Myocyte (in vitro differentiated cells): ENCODE results near the gene PCDHA8. TPM values are rescaled to one million over a fixed set of nuclear protein-coding genes. Genes with fewer than 3 reads are reported as not detected.
"Not testable (repeated sequence)": the region's sequence is repeated elsewhere in the genome, so short reads cannot be mapped to it uniquely, and the experiment has no call there.

Source experiments
- DNase-seq: peaks from one replicate; pipeline ENCODE4 v3.0.0-alpha.2; 2012; ENCODE audit warnings: low read depth
- total RNA-seq: library from RNA; depleted of rRNA; stranded (reverse); fragments of >200 nt; gene quantifications from 2 replicates; pipeline ENCODE4 v1.2.3, GENCODE V29; 2014

Gene PCDHA8
- total RNA-seq, 1 donor from 2014 or later, result not detected

DNA sequence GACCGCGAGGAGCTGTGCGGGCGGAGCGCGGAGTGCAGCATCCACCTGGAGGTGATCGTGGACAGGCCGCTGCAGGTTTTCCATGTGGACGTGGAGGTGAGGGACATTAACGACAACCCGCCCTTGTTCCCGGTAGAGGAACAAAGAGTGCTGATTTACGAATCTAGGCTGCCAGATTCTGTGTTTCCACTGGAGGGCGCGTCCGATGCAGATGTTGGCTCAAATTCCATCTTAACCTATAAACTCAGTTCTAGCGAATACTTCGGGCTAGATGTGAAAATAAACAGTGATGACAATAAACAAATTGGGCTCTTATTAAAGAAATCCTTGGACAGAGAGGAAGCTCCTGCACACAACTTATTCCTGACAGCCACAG, 12.6 kb upstream of the PCDHA8 start:
- DNase-seq, result no peak

DNA sequence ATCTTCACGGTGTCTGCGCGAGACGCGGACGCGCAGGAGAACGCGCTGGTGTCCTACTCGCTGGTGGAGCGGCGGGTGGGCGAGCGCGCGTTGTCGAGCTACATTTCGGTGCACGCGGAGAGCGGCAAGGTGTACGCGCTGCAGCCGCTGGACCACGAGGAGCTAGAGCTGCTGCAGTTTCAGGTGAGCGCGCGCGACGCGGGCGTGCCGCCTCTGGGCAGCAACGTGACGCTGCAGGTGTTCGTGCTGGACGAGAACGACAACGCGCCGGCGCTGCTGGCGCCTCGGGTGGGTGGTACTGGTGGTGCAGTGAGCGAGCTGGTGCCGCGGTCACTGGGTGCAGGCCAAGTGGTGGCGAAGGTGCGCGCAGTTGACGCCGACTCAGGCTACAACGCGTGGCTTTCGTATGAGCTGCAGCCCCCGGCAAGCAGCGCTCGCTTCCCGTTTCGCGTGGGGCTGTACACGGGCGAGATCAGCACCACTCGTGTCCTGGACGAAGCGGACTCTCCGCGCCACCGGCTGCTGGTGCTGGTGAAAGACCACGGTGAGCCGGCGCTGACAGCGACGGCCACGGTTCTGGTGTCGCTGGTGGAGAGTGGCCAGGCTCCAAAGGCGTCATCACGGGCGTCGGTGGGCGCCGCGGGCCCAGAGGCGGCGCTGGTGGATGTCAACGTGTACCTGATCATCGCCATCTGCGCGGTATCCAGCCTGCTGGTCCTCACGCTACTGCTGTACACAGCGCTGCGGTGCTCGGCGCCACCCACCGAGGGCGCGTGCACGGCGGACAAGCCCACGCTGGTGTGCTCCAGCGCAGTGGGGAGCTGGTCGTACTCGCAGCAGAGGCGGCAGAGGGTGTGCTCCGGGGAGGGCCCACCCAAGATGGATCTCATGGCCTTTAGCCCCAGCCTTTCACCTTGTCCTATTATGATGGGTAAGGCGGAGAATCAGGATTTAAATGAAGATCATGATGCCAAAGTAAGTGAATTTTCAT, 11.2 kb upstream of the PCDHA8 start:
- DNase-seq, result not testable (repeated sequence)

DNA sequence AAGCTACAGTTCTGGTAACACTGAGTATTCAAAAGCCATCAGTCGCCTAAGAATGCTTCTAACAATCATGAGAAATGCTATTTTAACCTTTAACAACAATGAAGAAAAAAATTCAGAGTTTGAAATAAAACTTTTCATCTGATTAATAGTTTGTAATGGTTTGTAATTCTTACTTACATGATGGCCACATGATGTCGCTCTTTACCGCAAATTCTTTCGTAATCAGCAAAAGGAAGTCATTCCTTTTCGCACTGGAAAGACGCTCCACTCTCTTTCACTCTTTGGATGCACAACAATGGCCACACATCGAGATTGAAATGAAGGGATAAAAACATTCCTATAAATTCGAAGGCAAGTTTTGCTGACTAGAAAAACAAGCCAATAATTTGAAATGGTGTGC, 7.0 kb upstream of the PCDHA8 start, which contains the start of gene PCDHA7:
Gene PCDHA7, plus strand, starts transcription at position 277 of the 400 bp plus-strand sequence. Its CDS starts 115 bp downstream, at position 392.
- peak; percentile 20 for DNase-seq

DNA sequence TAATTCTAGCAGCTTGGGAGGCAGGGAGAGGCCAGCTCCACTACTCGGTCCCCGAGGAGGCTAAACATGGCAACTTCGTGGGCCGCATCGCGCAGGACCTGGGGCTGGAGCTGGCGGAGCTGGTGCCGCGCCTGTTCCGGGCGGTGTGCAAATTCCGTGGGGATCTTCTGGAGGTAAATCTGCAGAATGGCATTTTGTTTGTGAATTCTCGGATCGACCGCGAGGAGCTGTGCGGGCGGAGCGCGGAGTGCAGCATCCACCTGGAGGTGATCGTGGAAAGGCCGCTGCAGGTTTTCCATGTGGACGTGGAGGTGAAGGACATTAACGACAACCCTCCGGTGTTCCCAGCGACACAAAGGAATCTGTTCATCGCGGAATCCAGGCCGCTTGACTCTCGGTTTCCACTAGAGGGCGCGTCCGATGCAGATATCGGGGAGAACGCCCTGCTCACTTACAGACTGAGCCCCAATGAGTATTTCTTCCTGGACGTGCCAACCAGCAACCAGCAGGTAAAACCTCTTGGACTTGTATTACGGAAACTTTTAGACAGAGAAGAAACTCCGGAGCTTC, 6.5 kb upstream of the PCDHA8 start:
- DNase-seq, result not testable (repeated sequence)

DNA sequence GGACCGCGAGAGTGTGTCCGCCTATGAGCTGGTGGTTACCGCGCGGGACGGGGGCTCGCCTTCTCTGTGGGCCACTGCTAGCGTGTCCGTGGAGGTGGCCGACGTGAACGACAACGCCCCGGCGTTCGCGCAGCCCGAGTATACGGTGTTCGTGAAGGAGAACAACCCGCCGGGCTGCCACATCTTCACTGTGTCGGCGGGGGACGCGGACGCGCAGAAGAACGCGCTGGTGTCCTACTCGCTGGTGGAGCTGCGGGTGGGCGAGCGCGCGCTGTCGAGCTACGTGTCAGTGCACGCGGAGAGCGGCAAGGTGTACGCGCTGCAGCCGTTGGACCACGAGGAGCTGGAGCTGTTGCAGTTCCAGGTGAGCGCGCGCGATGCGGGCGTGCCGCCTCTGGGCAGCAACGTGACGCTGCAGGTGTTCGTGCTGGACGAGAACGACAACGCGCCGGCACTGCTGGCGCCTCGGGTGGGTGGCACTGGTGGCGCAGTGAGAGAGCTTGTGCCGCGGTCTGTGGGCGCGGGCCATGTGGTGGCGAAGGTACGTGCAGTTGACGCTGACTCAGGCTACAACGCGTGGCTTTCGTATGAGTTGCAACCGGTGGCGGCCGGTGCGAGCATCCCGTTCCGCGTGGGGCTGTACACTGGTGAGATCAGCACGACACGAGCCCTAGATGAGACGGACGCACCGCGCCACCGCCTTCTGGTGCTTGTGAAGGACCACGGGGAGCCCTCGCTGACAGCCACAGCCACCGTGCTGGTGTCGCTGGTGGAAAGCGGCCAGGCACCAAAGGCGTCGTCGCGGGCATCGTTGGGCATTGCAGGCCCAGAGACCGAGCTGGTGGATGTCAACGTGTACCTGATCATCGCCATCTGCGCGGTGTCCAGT, 5.1 kb upstream of the PCDHA8 start:
- no peak for DNase-seq

DNA sequence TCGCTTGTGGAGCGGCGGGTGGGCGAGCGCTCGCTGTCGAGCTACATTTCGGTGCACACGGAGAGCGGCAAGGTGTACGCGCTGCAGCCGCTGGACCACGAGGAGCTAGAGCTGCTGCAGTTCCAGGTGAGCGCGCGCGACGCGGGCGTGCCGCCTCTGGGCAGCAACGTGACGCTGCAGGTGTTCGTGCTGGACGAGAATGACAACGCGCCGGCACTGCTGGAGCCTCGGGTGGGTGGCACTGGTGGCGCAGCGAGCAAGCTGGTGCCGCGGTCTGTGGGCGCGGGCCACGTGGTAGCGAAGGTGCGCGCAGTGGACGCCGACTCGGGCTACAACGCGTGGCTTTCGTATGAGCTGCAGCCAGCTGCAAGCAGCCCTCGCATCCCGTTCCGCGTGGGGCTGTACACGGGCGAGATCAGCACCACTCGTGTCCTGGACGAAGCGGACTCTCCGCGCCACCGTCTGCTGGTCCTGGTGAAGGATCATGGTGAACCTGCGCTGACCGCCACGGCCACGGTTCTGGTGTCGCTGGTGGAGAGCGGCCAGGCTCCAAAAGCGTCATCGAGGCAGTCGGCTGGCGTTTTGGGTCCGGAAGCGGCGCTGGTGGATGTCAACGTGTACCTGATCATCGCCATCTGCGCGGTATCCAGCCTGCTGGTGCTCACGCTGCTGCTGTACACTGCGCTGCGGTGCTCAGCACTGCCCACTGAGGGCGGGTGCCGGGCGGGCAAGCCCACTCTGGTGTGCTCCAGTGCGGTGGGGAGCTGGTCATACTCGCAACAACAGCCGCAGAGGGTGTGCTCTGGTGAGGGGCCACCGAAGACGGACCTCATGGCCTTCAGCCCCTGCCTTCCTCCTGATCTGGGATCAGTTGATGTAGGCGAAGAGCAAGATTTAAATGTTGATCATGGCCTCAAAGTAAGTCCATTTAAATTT, 2.1 kb downstream of the PCDHA8 start:
- DNase-seq, result no peak

DNA sequence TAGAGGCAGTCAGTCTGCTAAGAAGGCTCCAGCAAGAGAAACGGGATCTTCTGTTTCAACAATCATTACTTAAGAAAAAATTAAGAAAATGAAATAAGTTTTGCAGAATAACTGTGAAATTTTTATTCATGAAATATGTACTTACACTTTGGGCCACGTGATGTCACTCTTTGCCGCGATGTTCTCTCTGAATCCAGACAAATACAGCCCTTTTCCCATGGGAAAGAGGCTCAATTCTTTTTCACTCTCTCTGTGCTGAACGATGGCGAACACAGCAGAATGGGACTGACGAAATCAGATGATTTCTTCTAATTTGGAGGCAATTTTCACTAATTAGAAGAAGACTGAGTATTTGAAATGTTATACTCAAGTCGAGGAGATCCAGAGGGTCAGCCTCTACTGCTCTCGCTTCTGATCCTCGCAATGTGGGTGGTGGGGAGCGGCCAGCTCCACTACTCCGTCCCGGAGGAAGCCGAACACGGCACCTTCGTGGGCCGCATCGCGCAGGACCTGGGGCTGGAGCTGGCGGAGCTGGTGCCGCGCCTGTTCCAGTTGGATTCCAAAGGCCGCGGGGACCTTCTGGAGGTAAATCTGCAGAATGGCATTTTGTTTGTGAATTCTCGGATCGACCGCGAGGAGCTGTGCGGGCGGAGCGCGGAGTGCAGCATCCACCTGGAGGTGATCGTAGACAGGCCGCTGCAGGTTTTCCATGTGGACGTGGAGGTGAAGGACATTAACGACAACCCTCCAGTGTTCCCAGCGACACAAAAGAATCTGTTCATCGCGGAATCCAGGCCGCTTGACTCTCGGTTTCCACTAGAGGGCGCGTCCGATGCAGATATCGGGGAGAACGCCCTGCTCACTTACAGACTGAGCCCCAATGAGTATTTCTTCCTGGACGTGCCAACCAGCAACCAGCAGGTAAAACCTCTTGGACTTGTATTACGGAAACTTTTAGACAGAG, 7.4 kb downstream of the PCDHA8 start, which contains the start of gene PCDHA9:
Gene PCDHA9, plus strand, starts transcription at position 244 of the 964 bp plus-strand sequence. Its CDS starts 114 bp downstream, at position 358.
- peak; percentile 14 for DNase-seq

DNA sequence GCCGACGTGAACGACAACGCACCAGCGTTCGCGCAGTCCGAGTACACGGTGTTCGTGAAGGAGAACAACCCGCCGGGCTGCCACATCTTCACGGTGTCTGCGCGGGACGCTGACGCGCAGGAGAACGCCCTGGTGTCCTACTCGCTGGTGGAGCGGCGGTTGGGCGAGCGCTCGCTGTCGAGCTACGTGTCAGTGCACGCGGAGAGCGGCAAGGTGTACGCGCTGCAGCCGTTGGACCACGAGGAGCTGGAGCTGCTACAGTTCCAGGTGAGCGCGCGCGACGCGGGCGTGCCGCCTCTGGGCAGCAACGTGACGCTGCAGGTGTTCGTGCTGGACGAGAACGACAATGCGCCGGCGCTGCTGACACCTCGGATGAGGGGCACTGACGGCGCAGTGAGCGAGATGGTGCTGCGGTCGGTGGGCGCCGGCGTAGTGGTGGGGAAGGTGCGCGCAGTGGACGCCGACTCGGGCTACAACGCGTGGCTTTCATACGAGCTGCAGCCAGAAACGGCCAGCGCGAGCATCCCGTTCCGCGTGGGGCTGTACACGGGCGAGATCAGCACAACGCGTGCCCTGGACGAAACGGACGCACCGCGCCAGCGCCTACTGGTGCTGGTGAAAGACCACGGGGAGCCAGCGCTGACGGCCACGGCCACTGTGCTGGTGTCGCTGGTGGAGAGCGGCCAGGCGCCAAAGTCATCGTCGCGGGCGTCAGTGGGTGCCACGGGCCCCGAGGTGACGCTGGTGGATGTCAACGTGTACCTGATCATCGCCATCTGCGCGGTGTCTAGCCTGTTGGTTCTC, 9.0 kb downstream of the PCDHA8 start:
- not testable (repeated sequence) for DNase-seq

DNA sequence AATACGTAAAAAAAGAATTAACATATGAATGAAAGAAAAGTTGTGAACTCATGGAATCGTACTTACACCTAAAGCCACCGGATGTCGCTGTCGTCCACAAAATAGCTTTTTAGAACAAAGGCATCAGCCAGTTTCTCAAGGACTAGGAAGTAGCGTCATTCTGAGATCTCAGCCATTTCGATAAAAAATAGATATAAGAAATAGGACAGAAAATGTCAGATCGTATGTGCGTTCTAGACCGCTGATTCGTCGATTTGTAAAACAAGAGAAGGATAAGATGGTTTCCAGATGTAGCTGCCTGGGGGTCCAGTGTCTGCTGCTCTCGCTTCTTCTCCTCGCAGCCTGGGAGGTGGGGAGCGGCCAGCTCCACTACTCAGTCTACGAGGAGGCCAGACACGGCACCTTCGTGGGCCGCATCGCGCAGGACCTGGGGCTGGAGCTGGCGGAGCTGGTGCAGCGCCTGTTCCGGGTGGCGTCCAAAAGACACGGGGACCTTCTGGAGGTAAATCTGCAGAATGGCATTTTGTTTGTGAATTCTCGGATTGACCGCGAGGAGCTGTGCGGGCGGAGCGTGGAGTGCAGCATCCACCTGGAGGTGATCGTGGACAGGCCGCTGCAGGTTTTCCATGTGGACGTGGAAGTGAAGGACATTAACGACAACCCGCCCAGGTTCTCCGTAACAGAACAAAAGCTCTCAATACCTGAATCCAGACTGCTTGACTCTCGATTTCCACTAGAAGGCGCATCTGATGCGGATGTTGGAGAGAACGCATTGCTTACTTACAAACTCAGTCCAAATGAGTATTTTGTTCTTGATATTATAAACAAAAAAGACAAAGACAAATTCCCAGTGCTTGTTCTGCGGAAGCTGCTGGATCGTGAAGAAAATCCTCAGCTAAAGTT, 15.0 kb downstream of the PCDHA8 start, which contains the start of gene PCDHA10:
Gene PCDHA10, plus strand, starts transcription at position 126 of the 903 bp plus-strand sequence. Its CDS starts 152 bp downstream, at position 278.
- peak; percentile 2 for DNase-seq

DNA sequence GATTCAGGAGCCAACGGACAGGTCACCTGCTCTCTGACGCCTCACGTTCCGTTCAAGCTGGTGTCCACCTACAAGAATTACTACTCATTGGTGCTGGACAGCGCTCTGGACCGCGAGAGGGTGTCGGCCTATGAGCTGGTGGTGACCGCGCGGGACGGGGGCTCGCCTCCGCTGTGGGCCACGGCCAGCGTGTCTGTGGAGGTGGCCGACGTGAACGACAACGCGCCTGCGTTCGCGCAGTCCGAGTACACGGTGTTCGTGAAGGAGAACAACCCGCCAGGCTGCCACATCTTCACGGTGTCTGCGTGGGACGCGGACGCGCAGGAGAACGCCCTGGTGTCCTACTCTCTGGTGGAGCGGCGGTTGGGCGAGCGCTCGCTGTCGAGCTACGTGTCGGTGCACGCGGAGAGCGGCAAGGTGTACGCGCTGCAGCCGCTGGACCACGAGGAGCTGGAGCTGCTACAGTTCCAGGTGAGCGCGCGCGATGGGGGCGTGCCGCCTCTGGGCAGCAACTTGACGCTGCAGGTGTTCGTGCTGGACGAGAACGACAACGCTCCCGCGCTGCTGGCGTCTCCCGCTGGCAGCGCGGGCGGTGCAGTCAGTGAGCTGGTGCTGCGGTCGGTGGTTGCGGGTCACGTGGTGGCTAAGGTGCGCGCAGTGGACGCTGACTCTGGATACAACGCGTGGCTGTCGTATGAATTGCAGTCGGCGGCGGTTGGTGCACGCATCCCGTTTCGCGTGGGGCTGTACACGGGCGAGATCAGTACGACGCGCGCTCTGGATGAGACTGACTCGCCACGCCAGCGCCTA, 16.4 kb downstream of the PCDHA8 start:
- DNase-seq, result no peak

DNA sequence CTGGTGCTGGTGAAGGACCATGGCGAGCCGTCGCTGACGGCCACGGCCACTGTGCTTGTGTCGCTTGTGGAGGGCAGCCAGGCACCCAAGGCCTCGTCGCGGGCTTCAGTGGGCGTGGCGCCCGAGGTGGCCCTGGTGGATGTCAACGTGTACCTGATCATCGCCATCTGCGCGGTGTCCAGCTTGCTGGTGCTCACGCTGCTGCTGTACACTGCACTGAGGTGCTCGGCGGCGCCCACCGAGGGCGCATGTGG, 16.9 kb downstream of the PCDHA8 start:
- DNase-seq, result no peak

DNA sequence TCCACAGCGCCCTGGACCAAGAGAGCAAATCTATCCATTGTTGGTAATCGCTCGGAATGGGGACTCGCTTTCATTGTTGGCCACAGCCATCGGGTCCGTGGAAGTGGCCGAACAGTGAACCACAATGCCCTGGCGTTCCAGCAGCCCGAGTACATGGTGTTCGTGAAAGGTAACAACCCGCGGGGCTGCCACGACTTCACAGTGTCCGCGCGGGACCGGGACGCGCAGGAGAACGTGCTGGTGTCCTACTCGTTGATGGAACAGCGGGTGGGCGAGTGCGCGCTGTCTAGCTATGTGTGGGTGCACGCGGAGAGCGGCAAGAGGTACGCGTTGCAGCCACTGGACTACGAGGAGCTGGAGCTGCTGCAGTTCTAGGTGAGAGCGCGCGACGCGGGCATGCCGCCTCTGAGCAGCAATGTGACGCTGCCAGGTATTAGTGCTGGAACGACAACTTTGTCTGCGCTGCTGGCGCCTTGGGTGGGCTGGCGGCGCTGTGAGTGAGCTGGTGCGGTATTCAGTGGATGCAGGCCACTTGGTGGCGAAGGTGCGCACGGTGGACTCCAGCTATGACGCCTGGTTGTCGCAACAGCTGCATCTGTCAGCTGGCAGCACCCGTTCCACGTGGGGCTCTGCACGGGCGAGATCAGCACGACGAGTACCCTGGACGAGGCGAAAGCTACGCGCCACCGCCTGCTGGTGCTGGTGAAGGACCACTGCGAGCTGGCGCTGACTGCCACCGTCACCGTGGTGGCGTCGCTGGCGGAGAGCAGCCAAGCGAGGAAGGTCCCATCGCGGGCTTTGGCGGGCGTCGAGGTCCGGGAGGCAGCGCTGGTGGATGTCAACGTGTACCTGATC, 21.7 kb downstream of the PCDHA8 start:
- no peak for DNase-seq

DNA sequence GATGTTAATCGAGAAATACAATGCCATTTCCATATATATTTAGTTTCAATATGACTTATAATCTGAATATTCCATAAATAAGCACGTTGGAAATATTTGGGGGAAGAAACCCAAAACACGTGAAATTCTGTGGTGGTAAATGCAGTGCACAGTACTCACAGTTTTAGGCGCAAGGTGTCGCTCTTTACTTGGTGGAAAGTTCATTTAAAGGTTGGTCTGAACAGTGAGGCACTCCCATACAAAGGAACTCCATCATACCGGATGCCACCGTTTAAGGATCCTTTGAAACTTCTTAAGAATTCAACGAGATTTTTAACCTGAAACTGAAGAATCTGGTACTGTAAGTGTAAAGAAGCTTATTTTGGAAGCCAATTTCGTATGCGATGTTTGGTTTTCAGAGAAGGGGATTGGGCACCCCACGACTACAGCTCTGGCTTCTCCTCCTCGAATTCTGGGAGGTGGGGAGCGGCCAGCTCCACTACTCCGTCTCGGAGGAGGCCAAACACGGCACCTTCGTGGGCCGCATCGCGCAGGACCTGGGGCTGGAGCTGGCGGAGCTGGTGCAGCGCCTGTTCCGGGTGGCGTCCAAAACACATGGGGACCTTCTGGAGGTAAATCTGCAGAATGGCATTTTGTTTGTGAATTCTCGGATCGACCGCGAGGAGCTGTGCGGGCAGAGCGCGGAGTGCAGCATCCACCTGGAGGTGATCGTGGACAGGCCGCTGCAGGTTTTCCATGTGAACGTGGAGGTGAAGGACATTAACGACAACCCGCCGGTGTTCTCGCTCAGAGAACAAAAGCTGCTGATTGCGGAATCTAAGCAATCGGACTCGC, 28.0 kb downstream of the PCDHA8 start, which contains the start of gene PCDHA11:
Gene PCDHA11, plus strand, starts transcription at position 237 of the 834 bp plus-strand sequence. Its CDS starts 147 bp downstream, at position 384.
- peak; percentile 1 for DNase-seq

DNA sequence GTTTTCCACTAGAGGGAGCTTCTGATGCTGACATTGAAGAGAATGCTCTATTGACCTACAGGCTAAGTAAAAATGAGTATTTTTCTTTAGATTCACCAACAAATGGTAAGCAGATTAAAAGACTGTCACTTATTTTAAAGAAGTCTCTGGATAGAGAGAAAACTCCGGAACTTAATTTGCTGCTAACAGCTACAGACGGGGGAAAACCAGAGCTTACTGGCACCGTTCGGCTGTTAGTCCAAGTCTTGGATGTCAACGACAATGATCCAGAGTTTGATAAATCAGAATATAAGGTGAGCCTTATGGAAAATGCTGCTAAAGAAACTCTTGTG, 28.5 kb downstream of the PCDHA8 start:
- no peak for DNase-seq
